Thyroid gland (tissue), 4 donors: Measurements from ENCODE around the gene BMPR1B. TPM values are rescaled to one million over a fixed set of nuclear protein-coding genes. Genes with fewer than 3 reads are reported as not detected.

Experiments used
- DNase-seq, 2 donors: peaks; one replicate each; pipeline ENCODE4 v3.0.0-alpha.2; 2019
- H3K27ac ChIP-seq, 3 donors: fragments of 200-600 bp; sonication (generic); 1 replicate in 2 of 3; 2 replicates in 1 of 3; pipeline ENCODE4 v1.5.1; 2016 to 2019; ENCODE audit warnings: mild to moderate bottlenecking in 1 of 3, moderate library complexity in 1 of 3
- H3K27me3 ChIP-seq: fragments of 200-600 bp; sonication (generic); one replicate; pipeline ENCODE4 v1.5.1; 2019
- H3K36me3 ChIP-seq, 2 donors: fragments of 200-600 bp; sonication (generic); one replicate each; pipeline ENCODE4 v1.5.1; 2016 to 2019
- H3K4me1 ChIP-seq, 2 donors: fragments of 200-600 bp; sonication (generic); one replicate each; pipeline ENCODE4 v1.5.1; 2017 to 2019
- H3K4me3 ChIP-seq, 3 donors: fragments of 200-600 bp; sonication (generic); replicated peaks in 1 of 3; 1 replicate in 2 of 3; 2 replicates in 1 of 3; pipeline ENCODE4 v1.5.1; 2016; ENCODE audit warnings: mild to moderate bottlenecking in 1 of 3
- H3K9me3 ChIP-seq: fragments of 200-600 bp; sonication (generic); one replicate; pipeline ENCODE4 v1.5.1; 2017
- POLR2A ChIP-seq, 2 donors: fragments of 450-650 bp; IDR thresholded peaks; one replicate each; pipeline ENCODE4 v1.6.1; 2017; ENCODE audit warnings: antibody characterized with exemption in 2 of 2, mild to moderate bottlenecking in 2 of 2, moderate library complexity in 1 of 2
- WGBS, 2 donors: methylation state at CpG; one replicate each; pipeline ENCODE4 v1.1.5; 2017; 5-methylcytosine and 5-hydroxymethylcytosine counted together
- intact Hi-C: fragments of 100-400 bp; cut with DNase I; formaldehyde crosslinking; loops from one replicate; pipeline ENCODE4 v1.15.1; 2023
- total RNA-seq, 4 donors: library from RNA; depleted of rRNA; stranded (reverse); fragments of >200 nt; gene quantifications; one replicate each; pipeline ENCODE4 v1.2.3, GENCODE V29; 2016
- TF ChIP-seq, protein P1 (sequence below), 6 experiments: fragments of 200-600 bp in 3 of 6; fragments of 450-650 bp in 3 of 6; sonication (generic) in 3 of 6; IDR thresholded peaks; one replicate each; pipeline ENCODE4 v1.5.1; 2016 to 2019; ENCODE audit warnings: antibody characterized with exemption in 6 of 6, mild to moderate bottlenecking in 2 of 6, inconsistent platforms in 1 of 6, moderate library complexity in 1 of 6

Gene BMPR1B
- total RNA-seq, 4 donors from 2014 or later = 0.49 to 0.89 (median 0.76) TPM

GRCh38 chr4:95087657-95088455 is 330.1 kb downstream of the BMPR1B start:
- WGBS, 2 donors = 92 to 93% methylated on average over 2 of the region's 2 CpGs
- intact Hi-C loops = no loop called here
- Histone ChIP-seq H3K27ac (no peak overlapping the region), H3K4me1 (no peaks in the 10 kb centered on the region), H3K27me3 (no peaks in the 10 kb centered on the region), H3K9me3 (no peaks in the 10 kb centered on the region), H3K4me3 (no peak overlapping the region), H3K36me3 (no peaks in the 10 kb centered on the region)
- TF ChIP-seq POLR2A (IDR thresholded peaks at IDR 0.05) = no peak
- TF ChIP-seq, protein P1, sequence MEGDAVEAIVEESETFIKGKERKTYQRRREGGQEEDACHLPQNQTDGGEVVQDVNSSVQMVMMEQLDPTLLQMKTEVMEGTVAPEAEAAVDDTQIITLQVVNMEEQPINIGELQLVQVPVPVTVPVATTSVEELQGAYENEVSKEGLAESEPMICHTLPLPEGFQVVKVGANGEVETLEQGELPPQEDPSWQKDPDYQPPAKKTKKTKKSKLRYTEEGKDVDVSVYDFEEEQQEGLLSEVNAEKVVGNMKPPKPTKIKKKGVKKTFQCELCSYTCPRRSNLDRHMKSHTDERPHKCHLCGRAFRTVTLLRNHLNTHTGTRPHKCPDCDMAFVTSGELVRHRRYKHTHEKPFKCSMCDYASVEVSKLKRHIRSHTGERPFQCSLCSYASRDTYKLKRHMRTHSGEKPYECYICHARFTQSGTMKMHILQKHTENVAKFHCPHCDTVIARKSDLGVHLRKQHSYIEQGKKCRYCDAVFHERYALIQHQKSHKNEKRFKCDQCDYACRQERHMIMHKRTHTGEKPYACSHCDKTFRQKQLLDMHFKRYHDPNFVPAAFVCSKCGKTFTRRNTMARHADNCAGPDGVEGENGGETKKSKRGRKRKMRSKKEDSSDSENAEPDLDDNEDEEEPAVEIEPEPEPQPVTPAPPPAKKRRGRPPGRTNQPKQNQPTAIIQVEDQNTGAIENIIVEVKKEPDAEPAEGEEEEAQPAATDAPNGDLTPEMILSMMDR (IDR thresholded peaks at IDR 0.05) = no peak
- DNase-seq = no peak

- intact Hi-C loops = no loop called here
- WGBS, 2 donors = 89 to 97% methylated on average over 3 of the region's 3 CpGs
- H3K27me3 ChIP-seq = no peaks in the 10 kb centered on the region
- H3K4me3 ChIP-seq = no peak overlapping the region
- H3K4me1 ChIP-seq = no peaks in the 10 kb centered on the region
- TF ChIP-seq, protein P1 (IDR thresholded peaks at IDR 0.05) = no peak
- no peak for TF ChIP-seq POLR2A (IDR thresholded peaks at IDR 0.05)
- H3K9me3 ChIP-seq = no peaks in the 10 kb centered on the region
- DNase-seq = no peak
- H3K27ac ChIP-seq = no peak overlapping the region
- no peaks in the 10 kb centered on the region for H3K36me3 ChIP-seq
Measured at GRCh38 chr4:95091272-95091671, 333.5 kb downstream of the BMPR1B start.

- DNase-seq = no peak
- WGBS, 2 donors = 38% methylated on average over 3 of the region's 3 CpGs
- Histone ChIP-seq H3K4me1 (no peaks in the 10 kb centered on the region), H3K27ac (no peak overlapping the region), H3K4me3 (no peak overlapping the region), H3K9me3 (no peaks in the 10 kb centered on the region), H3K27me3 (no peaks in the 10 kb centered on the region), H3K36me3 (no peaks in the 10 kb centered on the region)
- TF ChIP-seq POLR2A (IDR thresholded peaks at IDR 0.05) = no peak
- TF ChIP-seq, protein P1 (IDR thresholded peaks at IDR 0.05) = no peak
- intact Hi-C loops = no loop called here
Measured at GRCh38 chr4:95092766-95093165, 335.0 kb downstream of the BMPR1B start.

DNA sequence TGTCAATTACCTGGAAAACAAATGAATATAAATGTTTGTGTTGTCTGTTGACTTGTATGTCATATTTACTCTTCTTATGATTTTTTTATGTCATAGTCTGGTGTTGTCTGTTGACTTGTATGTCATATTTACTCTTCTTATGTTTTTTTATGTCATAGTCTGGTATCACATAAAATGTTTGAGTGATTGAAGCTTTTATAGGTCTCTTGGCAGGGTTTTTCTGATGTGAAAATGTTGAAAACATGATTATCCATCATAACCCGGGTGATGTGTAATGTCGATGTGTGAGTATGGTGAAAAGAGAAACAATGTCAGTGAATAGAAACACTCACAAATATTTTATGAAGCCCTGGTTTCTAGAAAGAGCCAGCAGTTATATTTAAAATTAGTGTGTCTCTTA is 335.7 kb downstream of the BMPR1B start:
- Histone ChIP-seq H3K36me3 (no peaks in the 10 kb centered on the region), H3K9me3 (no peaks in the 10 kb centered on the region), H3K27me3 (no peaks in the 10 kb centered on the region), H3K4me3 (no peak overlapping the region), H3K4me1 (no peaks in the 10 kb centered on the region), H3K27ac (no peak overlapping the region)
- WGBS, 2 donors = 97 to 98% methylated on average over 2 of the region's 2 CpGs
- no peak for DNase-seq
- intact Hi-C loops = no loop called here
- TF ChIP-seq, protein P1 (IDR thresholded peaks at IDR 0.05) = no peak
- TF ChIP-seq POLR2A (IDR thresholded peaks at IDR 0.05) = no peak
